IMR-90 (cell line): ENCODE measurements around the gene FXYD1.

Source experiments
- BHLHE40 ChIP-seq: fragments of 150-350 bp; IDR thresholded peaks from 2 replicates; pipeline ENCODE4 v1.6.1; 2016; ENCODE audit warnings: mild to moderate bottlenecking, low read depth, low read length
- CEBPB ChIP-seq: IDR thresholded peaks from 2 replicates; pipeline ENCODE4 v1.6.1; 2012; ENCODE audit warnings: low read depth, low read length, improper control_type of control experiment
- CTCF ChIP-seq: conservative IDR thresholded peaks from 2 replicates; pipeline ENCODE4 v1.5.1; 2012; ENCODE audit warnings: mild to moderate bottlenecking, low read depth, low read length, improper control_type of control experiment
- ELK1 ChIP-seq: fragments of 150-350 bp; IDR thresholded peaks from 2 replicates; pipeline ENCODE4 v1.6.1; 2016; ENCODE audit warnings: low read depth, mild to moderate bottlenecking, low read length, moderate library complexity, borderline replicate concordance
- MAFK ChIP-seq: IDR thresholded peaks from 2 replicates; pipeline ENCODE4 v1.6.1; 2012; ENCODE audit warnings: low read depth, low read length, improper control_type of control experiment
- MXI1 ChIP-seq: IDR thresholded peaks from 2 replicates; pipeline ENCODE4 v1.6.1; 2012; ENCODE audit warnings: low read depth, mild to moderate bottlenecking, low read length, moderate library complexity, borderline replicate concordance
- POLR2A ChIP-seq: IDR thresholded peaks from 2 replicates; pipeline ENCODE4 v1.6.1; 2012; ENCODE audit warnings: mild to moderate bottlenecking, low read depth, low read length
- RAD21 ChIP-seq: IDR thresholded peaks from 2 replicates; pipeline ENCODE4 v1.6.1; 2012; ENCODE audit warnings: low read length, improper control_type of control experiment
- SMC3 ChIP-seq: fragments of 150-350 bp; IDR thresholded peaks from 2 replicates; pipeline ENCODE4 v1.6.1; 2016; ENCODE audit warnings: low read depth, mild to moderate bottlenecking, antibody characterized with exemption, low read length, moderate library complexity
- USF2 ChIP-seq: fragments of 150-350 bp; IDR thresholded peaks from 2 replicates; pipeline ENCODE4 v1.6.1; 2017; ENCODE audit warnings: mild to moderate bottlenecking, antibody characterized with exemption, low read length, low read depth

- TF ChIP-seq CTCF (peak; percentile 44), USF2 (no peak), BHLHE40 (no peak), POLR2A (no peak), MAFK (no peak), MXI1 (no peak), RAD21 (no peak; the same call in 1 of the 2 replicates), SMC3 (no peak), ELK1 (no peak), CEBPB (no peak)
Observed at GRCh38 chr19:35142606-35143230, 4.1 kb downstream of the FXYD1 start.
